Natural killer cell (primary cell): ENCODE measurements around the gene ELN. TPM values are rescaled to one million over a fixed set of nuclear protein-coding genes. Genes with fewer than 3 reads are reported as not detected.
"Not testable (repeated sequence)": the region's sequence is repeated elsewhere in the genome, so short reads cannot be mapped to it uniquely, and the experiment has no call there.

Source experiments
- ATAC-seq, 3 donors: fragments of 150-1000 bp in 2 of 3; fragments of 200-7000 bp in 1 of 3; cut with Tn5 transposase; 1 replicate in 1 of 3; 2 replicates in 2 of 3; pipeline ENCODE4 v1.10.0; 2021; ENCODE audit warnings: mild to moderate bottlenecking in 2 of 3, moderate library complexity in 2 of 3
- DNase-seq, 2 donors: peaks; one replicate each; pipeline versions ENCODE4 v3.0.0 to v3.0.0-alpha.2; 2013 to 2021; ENCODE audit warnings: mixed read lengths in 1 of 2
- H3K27ac ChIP-seq: one replicate; pipeline ENCODE4 v1.5.1; 2013; ENCODE audit warnings: mild to moderate bottlenecking, low read length
- H3K27me3 ChIP-seq: one replicate; pipeline ENCODE4 v1.6.1; 2013; ENCODE audit warnings: low read length; ENCODE audit not compliant: control insufficient read depth, insufficient read depth
- H3K36me3 ChIP-seq: one replicate; pipeline ENCODE4 v1.6.1; 2013; ENCODE audit warnings: low read length; ENCODE audit not compliant: control insufficient read depth, insufficient read depth
- H3K4me1 ChIP-seq: one replicate; pipeline ENCODE4 v1.6.1; 2013; ENCODE audit warnings: low read length; ENCODE audit not compliant: control insufficient read depth, insufficient read depth
- H3K4me3 ChIP-seq: one replicate; pipeline ENCODE4 v1.5.1; 2013; ENCODE audit warnings: low read length
- H3K9me3 ChIP-seq: one replicate; pipeline ENCODE4 v1.6.1; 2013; ENCODE audit warnings: low read length; ENCODE audit not compliant: control insufficient read depth, insufficient read depth
- H3K27ac Mint-ChIP-seq, 2 donors: one replicate each; pipeline ENCODE4 v1.8.0; 2022; ENCODE audit warnings: mild to moderate bottlenecking in 2 of 2, mixed read lengths in 2 of 2, moderate library complexity in 1 of 2
- H3K27me3 Mint-ChIP-seq, 2 donors: one replicate each; pipeline ENCODE4 v1.8.0; 2022; ENCODE audit warnings: low read depth in 2 of 2, mixed read lengths in 2 of 2
- H3K36me3 Mint-ChIP-seq: one replicate; pipeline ENCODE4 v1.8.0; 2022; ENCODE audit warnings: mixed read lengths
- H3K4me1 Mint-ChIP-seq, 2 donors: one replicate each; pipeline ENCODE4 v1.8.0; 2022; ENCODE audit warnings: mixed read lengths in 2 of 2
- H3K4me3 Mint-ChIP-seq: one replicate; pipeline ENCODE4 v1.8.0; 2022; ENCODE audit warnings: mild to moderate bottlenecking, moderate library complexity, mixed read lengths
- H3K9me3 Mint-ChIP-seq, 2 donors: one replicate each; pipeline ENCODE4 v1.8.0; 2022; ENCODE audit warnings: mixed read lengths in 2 of 2
- CTCF ChIP-seq: fragments of 200-600 bp; IDR thresholded peaks from one replicate; pipeline ENCODE4 v1.8.0; 2022; ENCODE audit warnings: antibody characterized with exemption
- WGBS: methylation state at CpG from one replicate; pipeline ENCODE4 v1.1.7; 2013; ENCODE audit warnings: missing lambda C conversion rate; ENCODE audit not compliant: insufficient coverage; 5-methylcytosine and 5-hydroxymethylcytosine counted together
- intact Hi-C: fragments of 100-400 bp; cut with micrococcal nuclease; formaldehyde crosslinking; loops from one replicate; pipeline ENCODE4 v1.14.2; 2022
- total RNA-seq, 4 donors: library from RNA; stranded (reverse); fragments of 120-200 nt in 1 of 4; gene quantifications; one replicate each; pipeline versions ENCODE4 v1.2.3 to v1.2.4, GENCODE V29; 2013 to 2022

The ELN gene
- total RNA-seq, 3 donors from 2014 or later (not counting 1 experiment from before 2014, with no cell fraction given) = 0.75 TPM; not detected in 2

DNA sequence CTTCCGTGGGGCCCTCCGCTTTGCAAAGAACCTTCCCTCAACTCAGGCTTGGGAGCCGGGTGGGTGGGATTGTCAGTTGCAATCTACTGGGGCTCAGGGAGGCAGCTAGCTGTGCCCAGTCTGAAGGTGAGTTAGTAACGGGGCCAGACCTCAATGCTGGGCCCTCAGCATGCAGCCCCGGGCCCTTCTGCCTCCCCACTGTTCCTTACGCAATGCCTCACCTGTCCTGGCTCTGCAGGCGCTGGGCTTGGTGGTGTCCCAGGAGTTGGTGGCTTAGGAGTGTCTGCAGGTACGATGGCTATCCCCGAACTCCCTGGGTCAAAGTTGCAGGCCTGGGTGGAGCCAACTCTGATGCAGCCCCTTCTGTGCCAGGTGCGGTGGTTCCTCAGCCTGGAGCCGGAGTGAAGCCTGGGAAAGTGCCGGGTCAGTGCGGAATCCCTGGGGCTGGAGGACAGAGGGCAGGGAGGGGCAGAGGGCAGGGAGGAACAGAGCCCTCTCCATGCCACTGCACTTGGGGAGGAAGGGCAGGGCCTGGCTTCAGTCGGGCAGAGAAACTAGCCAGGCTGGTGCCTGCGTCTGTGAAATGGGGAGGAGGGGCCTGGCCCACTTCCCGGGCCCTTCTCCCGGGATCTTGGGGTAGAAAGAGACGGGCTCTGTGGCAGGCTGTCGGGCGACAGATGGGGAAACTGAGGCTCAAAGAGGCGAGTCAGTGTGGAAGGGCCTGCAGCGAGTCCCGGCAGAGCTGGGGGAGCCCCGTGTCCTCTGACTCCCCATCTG, 15.0 kb downstream of the ELN start:
- WGBS = 87% methylated on average over 23 of the region's 24 CpGs
- TF ChIP-seq CTCF = no peak
- Mint-ChIP-seq H3K36me3 (no peaks in the 10 kb centered on the region), H3K9me3 (no peaks in the 10 kb centered on the region), H3K4me3 (no peak overlapping the region), H3K27me3 (no peaks in the 10 kb centered on the region), H3K4me1 (no peaks in the 10 kb centered on the region), H3K27ac (no peak overlapping the region)
- H3K27me3 ChIP-seq = no peaks in the 10 kb centered on the region
- intact Hi-C loops = no loop called here
- no peaks in the 10 kb centered on the region for H3K4me1 ChIP-seq
- no peak for DNase-seq
- no peaks in the 10 kb centered on the region for H3K36me3 ChIP-seq
- no peak overlapping the region for H3K4me3 ChIP-seq
- ATAC-seq = no peak
- no peak overlapping the region for H3K27ac ChIP-seq
- no peaks in the 10 kb centered on the region for H3K9me3 ChIP-seq

- Histone ChIP-seq H3K4me1 (no peaks in the 10 kb centered on the region), H3K9me3 (no peaks in the 10 kb centered on the region), H3K4me3 (no peak overlapping the region), H3K36me3 (no peaks in the 10 kb centered on the region), H3K27me3 (no peaks in the 10 kb centered on the region), H3K27ac (no peak overlapping the region)
- ATAC-seq (no peak), DNase-seq (no peak)
- H3K4me3 Mint-ChIP-seq = no peak overlapping the region
- no peaks in the 10 kb centered on the region for H3K4me1 Mint-ChIP-seq
- H3K27ac Mint-ChIP-seq = no peak overlapping the region
- no peaks in the 10 kb centered on the region for H3K27me3 Mint-ChIP-seq
- no peaks in the 10 kb centered on the region for H3K36me3 Mint-ChIP-seq
- H3K9me3 Mint-ChIP-seq = no peaks in the 10 kb centered on the region
- intact Hi-C loops = no loop called here
- 87% methylated on average over 9 of the region's 9 CpGs for WGBS
- no peak for TF ChIP-seq CTCF
Observed at GRCh38 chr7:74043523-74043951, 15.6 kb downstream of the ELN start.

GRCh38 chr7:74044366-74045350, 16.7 kb downstream of the ELN start:
- Mint-ChIP-seq H3K27ac (no peak overlapping the region), H3K36me3 (no peaks in the 10 kb centered on the region), H3K4me1 (no peaks in the 10 kb centered on the region), H3K9me3 (no peaks in the 10 kb centered on the region), H3K27me3 (no peaks in the 10 kb centered on the region), H3K4me3 (no peak overlapping the region)
- no peaks in the 10 kb centered on the region for H3K36me3 ChIP-seq
- H3K27me3 ChIP-seq = no peaks in the 10 kb centered on the region
- intact Hi-C loops = no loop called here
- no peak for ATAC-seq
- no peaks in the 10 kb centered on the region for H3K9me3 ChIP-seq
- no peaks in the 10 kb centered on the region for H3K4me1 ChIP-seq
- no peak for TF ChIP-seq CTCF
- 85% methylated on average over 19 of the region's 20 CpGs for WGBS
- H3K27ac ChIP-seq = no peak overlapping the region
- no peak for DNase-seq
- no peak overlapping the region for H3K4me3 ChIP-seq

GRCh38 chr7:74046581-74046980, 18.6 kb downstream of the ELN start:
- H3K4me1 Mint-ChIP-seq, H3K27me3 ChIP-seq, H3K4me1 ChIP-seq, H3K27me3 Mint-ChIP-seq, H3K9me3 ChIP-seq, H3K36me3 ChIP-seq, H3K4me3 Mint-ChIP-seq, H3K4me3 ChIP-seq, H3K9me3 Mint-ChIP-seq, DNase-seq, H3K36me3 Mint-ChIP-seq, intact Hi-C loops, H3K27ac Mint-ChIP-seq, ATAC-seq, H3K27ac ChIP-seq: not testable (repeated sequence)
- 93% methylated on average over 7 of the region's 7 CpGs for WGBS
